ENCODE measurements around the gene MLC1.
"Not testable (repeated sequence)": the region's sequence is repeated elsewhere in the genome, so short reads cannot be mapped to it uniquely, and the experiment has no call there.

The MLC1 gene

DNA sequence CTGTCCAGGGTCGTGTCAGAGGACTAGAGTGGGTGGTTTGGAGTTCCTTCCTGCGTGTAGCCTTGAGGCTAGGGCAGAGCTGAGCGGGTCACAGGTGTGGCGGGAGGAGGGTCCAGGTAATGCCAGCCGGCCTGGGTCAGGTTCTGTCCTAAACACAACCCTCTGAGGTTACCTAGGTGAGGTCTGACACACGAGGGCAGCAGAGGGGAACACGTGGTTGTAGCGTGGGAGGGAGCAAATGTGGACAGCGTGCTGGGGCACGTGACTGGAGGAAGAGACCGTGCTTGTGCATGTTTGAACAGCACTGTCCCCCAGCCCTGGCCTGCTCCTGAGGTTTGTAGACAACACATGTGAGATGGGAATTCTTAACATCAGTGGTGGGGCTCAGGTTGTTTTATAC, 17.7 kb upstream of the MLC1 start:
- no peak for DNase-seq (ENCODE audit: low read depth)

DNA sequence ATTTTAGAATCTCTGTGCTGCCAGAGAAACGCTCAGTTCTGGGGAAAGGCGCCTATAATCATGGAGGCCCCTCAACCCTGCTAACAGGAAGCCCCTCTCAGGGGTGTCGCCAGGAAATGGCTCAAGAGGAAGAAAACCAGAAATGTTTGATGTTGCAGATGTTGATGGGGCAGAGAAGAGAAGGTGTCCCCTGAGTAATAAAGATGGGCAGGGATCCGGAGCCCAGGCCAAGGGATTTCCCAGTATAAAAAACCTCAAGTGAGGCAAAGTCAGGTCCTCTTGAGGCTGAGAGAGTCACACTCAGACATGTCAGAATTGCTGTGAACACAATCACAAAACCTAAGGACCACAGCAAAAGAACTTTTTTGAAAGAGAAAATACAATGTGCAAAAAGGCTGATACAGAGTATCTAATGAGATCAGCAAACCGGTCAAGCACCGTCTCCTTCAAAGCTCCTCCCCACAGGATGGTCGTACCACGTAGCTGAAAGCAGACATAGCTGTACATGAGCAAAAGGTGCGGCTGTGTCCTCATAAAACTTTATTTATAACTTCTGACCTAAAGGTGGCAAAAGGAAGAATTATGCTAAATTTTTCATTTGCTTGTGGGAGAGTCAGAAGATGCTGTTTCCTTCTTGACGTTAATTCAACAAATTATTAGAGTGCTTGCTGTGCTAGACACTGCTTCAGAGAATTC, 16.8 kb upstream of the MLC1 start:
- no peak for DNase-seq (ENCODE audit: low read depth)

DNA sequence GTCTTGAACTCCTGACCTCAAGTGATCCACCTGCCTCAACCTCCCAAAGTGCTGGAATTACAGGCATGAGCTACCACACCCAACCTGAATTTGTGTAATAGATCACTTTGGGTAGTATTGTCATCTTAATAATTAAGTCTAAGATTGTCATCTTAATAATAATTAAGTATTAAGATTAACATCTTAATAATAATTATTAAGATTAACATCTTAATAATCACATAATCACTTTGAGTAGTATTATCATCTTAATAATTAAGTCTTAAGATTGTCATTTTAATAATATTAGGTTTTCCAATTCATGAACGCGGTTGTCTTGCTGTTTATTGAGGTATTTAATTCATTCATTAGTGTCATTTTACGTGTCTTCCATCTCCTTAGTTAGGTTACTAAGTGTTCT, 12.8 kb upstream of the MLC1 start:
- DNase-seq (ENCODE audit: low read depth), result no peak

DNA sequence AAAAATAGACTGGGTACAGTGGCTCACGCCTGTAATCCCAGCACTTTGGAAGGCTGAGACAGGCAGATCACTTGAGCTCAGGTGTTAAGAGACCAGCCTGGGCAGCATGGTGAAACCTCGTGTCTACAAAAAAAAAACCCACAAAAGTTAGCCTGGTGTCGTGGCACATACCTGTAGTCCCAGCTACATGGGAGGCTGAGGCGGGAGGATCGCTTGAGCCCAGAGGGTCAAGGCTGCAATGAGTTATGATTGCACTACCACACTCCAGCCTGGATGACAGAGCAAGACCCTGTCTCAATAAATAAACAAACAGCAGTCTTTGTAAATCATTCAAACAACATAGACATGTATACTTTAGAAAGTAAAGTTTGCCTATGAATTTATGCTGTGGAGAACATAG, 7.1 kb upstream of the MLC1 start:
- DNase-seq (ENCODE audit: low read depth), result no peak

DNA sequence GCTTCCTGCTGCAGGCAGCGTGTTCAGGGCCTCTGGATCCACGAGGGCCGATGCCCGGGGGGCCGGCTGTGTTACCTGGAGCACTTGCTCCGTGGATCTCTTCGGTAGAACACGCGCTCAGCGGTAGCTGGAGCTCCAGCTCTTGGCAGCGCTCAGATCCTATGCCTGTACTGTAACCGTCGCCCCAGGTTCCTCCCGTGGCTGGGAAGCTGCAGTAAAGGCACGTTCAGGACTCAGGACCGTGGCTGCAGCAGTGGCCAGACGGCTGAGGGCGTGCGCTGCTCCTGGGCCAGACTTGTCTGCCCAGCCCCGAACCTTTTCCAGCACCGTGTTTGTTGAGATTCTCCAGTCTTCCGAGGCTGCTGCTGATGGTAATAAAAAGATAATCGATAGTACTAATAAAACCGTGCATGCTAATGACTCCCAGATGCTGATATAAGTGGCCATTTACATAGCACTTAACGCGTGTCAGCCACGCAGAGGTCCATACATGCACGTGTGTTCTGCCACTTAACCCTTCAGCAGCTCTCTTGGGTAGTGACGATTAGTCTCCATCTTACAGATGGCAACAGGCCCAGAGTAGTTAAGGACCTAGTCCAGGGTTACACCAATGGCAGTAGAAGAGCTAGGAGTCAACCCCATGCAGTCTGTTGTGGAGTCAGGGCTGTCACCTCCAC, 6.0 kb upstream of the MLC1 start:
- DNase-seq (ENCODE audit: low read depth), result no peak

DNA sequence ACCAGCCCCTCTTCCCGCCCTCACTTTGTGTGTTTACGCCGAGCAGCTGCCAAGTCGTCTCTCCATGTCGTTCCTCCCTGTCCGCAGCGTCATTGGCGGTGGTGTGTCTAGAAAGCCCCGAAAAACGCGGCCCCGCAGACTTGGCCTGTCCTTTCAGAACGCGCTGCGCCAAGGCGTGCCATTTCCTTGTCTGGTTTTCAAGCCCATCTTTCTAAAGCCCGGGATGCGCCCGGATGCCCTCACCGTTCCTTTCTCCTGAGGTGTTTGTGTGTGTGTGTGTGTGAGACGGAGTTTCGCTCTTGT, 5.1 kb upstream of the MLC1 start:
- DNase-seq (ENCODE audit: low read depth), result no peak

DNA sequence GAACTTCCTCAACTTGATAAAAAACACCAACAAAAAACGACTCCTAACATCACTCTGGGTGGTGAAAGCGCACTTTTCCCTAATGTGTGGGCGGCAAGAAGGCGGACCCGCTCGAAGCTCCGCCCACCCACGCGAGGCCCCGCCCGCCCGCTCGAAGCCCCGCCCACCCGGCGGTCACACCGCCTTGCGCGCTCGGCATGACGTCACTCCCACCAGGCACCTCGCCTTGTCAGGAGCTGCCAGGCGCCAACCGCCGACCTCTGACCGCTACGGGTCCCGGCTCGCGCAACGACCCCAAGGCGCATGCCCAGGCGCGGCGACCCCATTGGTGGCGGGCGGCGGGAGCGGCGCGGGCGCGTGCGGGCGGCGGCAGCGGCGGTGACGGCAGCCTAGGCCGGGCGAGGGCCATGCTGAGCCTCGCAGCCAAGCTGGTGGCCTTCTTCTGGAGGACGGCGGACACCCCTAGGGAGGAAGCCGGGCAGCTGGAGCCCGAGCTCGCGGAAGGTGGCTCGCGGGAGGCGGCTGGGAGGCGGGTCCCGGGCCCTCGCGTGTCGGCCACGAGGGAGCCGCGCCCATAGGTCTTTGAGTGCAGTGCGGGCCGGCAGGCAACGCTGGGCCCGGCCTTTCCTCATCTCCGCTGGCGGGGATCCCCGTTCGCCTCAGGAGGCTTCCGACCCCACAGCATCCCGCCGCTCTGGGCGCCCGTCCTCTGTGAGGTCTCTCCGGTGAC, 4.6 kb upstream of the MLC1 start, which contains the start of gene MOV10L1:
Gene MOV10L1 (plus strand): TSS at position 325 of the 730 bp plus-strand sequence. CDS start 83 bp downstream, at position 408.
- no peak for DNase-seq (ENCODE audit: low read depth)

DNA sequence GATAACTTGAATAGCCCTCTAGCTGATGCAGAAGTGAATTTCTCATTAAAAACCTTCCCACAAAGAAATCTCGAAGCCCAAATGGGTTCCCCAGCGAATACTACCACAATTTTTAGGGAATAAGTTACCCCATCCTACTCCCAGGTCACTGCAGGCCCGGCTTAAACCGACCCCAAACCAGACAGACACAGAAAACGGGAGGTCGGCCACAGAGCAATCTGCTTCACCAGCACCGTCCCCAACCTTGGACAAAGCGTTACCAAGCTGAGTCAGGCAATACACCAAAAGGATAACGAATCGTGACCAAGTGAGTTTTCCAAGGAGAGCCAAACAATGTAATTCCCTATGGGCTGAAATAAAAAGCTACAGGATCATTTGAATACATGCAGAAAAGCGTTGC, 4.0 kb upstream of the MLC1 start:
- no peak for DNase-seq (ENCODE audit: low read depth)

DNA sequence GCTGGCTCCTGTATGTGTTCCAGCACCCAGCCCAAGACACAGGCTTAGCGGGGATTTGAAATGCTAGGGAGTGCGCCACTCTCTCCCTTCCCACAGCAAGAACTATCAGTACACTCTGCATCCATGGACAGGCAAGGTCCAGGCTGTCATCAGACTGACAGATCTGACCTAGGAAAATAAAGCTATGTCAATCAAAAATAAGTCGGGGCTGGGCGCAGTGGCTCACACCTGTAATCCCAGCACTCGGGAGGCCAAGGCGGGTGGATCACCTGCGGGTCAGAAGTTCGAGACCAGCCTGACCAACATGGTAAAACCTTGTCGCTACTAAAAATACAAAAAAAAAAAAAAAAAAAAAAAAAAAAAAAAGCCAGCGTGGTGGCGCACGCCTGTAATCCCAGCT, 2.9 kb upstream of the MLC1 start:
- DNase-seq (ENCODE audit: low read depth), result no peak

DNA sequence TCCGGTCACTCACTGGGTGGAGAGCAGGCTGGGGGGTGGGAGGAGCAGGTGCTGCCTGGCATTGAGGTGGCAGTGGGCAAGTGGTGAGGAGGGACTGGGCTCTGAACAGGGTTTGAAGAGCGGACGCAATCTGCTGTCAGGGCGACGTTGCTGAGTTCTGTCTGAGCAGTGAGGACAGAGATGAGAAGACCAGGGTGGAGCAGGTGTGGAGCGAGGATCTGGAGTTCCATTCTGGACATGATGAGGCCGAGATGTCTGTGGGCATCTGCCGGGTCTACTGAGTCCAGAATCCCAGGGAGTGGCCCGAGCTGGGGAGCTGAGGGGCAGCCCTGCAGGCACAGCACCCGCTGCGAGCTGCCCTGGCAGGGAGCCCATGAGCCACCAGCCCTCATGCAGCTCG, 2.4 kb upstream of the MLC1 start:
- no peak for DNase-seq (ENCODE audit: low read depth)

DNA sequence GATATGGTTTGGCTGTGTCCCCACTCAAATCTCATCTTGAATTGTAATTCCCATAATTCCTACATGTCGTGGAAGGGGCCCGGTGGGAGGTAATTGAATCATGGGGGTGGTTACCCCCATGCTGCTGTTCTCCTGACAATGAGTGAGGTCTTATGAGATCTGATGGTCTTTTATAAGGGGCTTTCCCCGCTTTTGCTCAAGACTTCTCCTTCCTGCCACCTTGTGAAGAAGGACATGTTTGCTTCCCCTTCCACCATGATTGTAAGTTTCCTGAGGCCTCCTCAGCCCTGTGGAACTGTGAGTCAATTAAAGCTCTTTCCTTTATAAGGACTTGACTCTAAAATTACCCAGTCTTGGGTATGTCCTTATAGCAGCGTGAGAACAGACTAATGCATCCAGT, 1.7 kb upstream of the MLC1 start:
- not testable (repeated sequence) for DNase-seq (ENCODE audit: low read depth)

DNA sequence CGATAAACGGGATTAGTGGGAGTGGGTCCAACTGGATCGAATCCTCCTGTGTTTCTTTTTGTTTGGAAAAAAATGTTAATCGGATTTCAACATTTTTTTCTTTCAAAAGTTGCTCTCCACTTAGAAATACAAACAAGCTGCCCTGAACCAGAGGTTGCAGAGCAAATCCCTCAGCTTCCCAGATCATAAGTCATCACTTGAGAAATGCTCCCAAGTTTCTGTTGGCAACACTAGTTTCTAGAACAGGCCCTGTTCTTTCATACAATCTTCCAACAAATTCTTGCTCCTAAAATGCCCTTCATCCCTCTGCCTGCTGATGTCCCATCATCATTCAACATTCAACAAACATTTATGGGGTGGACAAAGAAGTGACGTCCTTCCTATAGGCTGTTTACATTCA, 1.3 kb upstream of the MLC1 start:
- no peak for DNase-seq (ENCODE audit: low read depth)

DNA sequence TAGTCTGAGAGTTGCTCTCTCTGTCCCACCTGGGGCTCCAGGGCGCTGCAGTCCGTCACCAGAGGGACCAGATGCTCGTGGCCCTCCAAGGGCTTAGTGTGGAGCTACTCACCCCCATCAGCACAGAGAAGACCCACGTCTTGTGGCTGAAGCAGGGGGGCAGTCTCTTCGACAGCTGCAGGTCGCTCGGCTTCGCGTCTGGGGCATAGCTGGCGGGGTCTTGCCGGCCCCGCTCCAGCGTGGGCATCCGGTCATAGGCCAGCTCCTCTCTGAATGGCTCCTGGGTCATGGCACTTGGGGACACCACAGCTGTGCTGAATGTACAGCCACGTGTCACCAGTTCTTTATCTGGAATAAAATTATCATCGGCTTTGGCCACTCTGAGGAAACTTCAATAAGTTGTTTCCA, 608 bp downstream of the MLC1 start:
- no peak for DNase-seq (ENCODE audit: low read depth)

DNA sequence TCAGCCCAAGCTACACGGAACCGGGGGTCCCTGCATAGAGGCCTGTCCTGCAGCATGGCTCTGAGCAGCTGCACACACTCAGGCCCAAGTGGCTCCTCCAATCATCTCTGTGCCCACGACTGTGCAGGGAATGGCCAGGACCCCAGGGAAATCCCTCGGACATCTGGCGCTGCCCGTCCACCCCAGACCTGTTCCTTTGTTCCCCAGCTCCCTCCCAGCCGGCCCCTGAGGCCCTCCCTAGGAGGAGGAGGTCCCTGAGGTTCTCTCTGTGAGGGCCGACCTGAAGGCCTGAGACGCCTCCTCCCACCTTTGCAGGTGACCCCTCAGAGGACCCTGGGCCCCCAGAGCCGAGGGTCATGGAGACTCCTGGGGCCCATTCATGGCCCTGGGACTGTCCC, 1.1 kb downstream of the MLC1 start:
- no peak for DNase-seq (ENCODE audit: low read depth)

DNA sequence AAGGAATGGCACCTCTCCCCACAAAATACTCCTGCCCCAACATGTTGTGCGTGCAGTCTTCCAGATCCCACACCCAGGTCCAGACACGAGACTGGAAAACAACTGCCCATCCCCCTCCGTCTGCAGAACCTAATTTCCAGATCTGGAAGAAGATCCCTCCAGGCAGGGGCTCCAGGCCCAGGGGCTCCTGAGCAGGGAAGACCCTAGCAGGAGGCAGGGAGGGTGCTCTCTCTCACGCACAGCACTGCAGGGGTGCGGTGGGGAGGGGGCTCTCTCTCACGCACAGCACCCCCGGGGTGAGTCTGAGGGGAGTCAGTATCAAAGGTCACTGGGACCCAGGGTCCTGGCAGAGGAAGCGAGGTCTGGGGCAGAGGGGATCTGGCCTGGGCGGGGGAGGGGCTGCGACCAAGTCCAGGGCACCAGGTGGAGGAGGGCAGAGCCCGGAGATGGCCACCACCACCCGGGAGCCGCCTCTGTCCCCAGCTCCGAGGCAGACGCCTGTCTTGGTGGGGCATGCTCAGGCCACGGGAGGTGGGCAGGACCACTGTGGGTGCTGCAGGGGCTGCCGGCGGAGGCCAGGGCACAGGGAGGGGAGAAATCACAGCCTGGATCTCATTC, 1.7 kb downstream of the MLC1 start:
- DNase-seq (ENCODE audit: low read depth), result no peak

DNA sequence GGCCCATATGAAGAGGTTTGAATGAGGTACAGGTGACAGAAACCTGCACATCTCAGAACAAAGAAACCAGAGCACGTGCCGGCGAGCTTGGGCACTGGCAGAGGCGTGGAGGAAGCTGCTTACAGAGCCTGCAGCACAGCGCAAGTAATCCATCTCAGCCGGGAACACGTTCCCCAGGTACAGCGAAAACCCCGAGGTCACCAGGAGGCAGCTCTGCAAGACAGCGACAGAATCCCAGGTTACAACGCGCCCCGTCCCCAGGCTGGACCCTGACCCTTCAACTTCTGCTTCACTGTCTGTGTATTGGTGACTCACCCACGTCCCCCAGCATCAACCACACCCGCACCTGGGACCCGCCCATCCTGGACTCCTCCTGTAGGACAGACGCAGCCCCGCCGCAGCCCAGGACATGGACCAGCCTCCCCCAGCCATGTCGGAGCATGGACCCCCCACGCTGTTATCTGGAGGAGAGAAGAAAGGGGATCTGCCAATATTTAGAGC, 2.2 kb downstream of the MLC1 start:
- DNase-seq (ENCODE audit: low read depth), result no peak

DNA sequence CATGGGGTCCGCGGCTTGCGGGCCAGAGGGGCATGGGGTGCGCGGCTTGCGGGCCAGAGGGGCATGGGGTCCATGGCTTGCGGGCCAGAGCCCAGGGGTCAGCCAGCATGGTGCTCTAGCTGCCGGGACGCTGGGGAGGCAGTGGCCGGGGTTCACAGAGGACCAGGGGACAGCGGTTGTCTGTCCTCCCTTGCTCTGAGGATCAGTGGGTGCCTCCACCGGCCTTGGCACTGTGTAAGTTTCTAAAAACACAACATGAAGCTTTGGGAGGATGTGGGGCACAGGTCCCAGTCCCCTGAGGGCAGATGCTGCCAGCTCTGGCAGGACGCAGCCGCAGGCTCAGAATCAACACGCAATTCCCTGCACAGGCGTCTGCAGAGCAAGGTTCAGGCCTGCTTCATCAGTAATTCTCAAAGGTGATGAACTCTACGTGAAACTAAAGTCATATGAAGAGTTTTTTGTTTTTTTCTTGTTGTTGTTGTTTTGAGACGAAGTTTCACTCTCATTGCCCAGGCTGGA, 3.0 kb downstream of the MLC1 start:
- no peak for DNase-seq (ENCODE audit: low read depth)

DNA sequence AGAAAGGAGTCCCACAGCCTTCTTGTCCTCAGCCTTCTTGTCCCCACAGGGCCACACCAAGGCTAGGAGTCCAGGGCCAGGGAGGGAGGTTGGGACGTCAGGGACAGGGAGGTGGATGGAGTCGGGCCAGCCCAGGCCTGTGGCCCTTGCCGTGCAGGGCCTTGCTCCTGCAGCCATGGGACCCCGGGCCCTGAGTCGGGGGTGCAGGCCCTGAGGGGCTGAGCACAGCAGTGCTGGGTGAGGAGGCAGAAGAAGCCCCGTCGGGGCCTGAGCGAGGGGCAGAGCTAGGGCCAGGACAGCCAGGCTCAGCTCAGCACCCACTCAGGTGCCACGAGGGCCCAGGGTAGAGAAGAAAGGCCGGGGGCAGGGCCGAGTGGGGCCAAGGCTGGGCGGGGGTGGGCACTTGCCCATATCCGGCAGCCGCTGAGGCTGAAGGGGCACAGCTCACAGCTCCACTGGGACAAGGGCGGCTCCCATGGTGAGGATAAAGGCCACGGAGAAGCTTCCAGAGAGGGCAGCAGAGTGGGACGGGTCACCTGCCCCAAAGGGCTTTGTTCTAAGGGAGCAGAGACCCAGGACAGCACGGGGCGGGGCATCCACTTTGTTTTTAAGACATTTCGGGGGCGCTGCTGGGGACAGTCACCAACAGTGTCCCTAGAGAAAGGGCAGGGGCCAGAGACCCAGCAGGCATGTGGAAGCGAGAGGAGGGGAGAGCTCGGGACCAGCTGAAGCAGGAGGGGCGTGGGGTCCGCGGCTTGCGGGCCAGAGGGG, 3.6 kb downstream of the MLC1 start:
- DNase-seq (ENCODE audit: low read depth), result no peak

DNA sequence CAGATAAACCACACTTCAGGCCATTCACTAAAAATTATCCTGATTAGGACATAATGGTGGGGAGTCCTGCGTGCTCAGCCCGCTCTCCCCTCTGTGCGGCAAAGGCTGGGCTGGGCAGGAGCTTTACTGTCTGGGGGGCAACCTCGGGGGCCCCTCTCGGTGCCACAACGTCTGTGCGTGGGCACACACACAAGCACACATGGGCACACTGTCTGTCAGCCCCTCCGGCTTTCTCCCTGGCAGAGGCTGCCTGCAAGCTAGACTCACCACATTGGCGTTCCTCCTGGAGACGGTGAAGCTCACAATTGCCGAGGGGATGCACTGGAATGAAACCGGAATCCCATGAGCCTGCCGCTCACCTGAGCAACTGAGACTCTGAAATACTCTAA, 5.2 kb downstream of the MLC1 start:
- DNase-seq (ENCODE audit: low read depth), result no peak

DNA sequence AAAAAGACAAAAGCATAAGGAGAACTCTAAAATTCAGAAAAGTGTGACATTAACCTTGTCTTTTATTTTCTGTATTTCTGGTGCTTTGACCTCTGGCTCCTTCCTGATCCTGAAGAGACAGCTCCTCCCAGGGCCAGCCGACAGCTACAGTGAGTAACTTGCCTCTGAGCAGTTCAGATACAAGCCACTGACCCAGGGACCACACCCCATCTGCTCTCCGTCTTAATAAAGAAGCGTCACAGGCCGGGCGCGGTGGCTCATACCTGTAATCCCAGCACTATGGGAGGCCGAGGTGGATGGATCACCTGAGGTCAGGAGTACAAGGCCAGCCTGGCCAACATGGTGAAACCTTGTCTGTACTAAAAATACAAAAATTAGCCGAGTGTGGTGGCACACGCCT, 6.5 kb downstream of the MLC1 start:
- DNase-seq (ENCODE audit: low read depth), result no peak

DNA sequence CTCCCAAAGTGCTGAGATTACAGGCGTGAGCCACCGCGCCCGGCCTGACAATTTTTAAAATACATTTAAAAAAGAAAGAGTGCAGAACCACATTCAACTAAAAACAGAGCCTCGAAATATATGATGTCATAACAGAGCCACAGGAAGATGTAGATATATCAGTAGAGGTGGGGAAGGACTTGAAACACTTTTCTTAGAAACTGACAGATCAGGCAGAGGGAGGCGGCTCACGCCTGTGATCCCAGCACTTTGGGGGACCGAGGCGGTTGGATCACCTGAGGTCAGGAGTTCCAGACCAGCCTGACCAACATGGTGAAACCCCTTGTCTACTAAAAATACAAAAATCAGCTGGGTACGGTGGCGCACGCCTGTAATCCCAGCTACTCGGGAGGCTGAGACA, 7.0 kb downstream of the MLC1 start:
- DNase-seq (ENCODE audit: low read depth), result no peak
